ENCODE data around the gene ZNF410.
"Not testable (repeated sequence)": the region's sequence is repeated elsewhere in the genome, so short reads cannot be mapped to it uniquely, and the experiment has no call there.

Gene ZNF410, protein sequence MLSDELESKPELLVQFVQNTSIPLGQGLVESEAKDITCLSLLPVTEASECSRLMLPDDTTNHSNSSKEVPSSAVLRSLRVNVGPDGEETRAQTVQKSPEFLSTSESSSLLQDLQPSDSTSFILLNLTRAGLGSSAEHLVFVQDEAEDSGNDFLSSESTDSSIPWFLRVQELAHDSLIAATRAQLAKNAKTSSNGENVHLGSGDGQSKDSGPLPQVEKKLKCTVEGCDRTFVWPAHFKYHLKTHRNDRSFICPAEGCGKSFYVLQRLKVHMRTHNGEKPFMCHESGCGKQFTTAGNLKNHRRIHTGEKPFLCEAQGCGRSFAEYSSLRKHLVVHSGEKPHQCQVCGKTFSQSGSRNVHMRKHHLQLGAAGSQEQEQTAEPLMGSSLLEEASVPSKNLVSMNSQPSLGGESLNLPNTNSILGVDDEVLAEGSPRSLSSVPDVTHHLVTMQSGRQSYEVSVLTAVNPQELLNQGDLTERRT

DNA sequence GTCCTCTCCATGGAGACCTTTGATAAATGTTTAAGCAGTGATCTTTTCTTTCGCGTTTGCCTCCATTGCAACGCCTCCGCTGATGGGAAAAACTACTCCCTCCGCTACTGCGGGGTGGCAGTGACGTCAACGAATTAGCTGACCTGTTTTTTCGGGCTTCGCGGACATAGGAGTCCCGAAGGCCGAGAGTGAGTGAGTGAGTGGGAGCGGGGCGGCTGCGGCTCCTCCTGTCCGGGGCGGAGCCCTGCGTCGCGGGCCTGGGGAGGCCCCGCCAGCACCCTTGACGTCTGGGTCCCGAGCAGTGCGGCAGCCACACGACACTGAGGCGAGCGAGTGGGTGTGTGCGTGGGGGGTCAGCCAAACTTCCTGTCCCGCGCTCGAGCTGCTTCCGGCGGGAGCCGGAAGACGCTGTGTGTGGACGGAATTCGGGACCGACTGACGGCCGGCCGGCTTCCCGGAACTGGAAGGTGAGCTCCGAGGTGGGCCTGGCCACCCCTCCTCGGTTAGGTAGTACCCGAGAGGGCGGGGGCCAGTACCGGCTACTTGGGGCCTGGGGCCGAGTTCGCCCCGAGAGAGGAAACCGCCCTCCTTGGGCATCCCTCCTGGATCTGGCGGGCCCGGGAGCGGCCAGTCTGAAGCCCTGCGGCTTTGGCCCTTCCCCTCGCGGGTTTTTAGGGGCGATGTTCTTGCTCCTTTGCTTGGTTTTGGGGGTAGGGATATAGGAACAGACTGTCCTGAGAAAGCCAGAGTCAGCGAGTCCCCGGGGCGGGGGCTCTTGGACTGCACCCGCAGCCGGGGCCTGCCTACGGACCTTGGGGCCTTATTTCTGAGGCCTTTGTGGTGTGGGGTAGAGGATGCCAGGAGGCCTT lies at the start of gene ZNF410:
ZNF410 (plus strand) TSS at position 411 of the 869 bp plus-strand sequence. CDS start 5,317 bp downstream, outside the sequence.
- peak; percentile 89 for DNase-seq (ENCODE audit: low read depth)

DNA sequence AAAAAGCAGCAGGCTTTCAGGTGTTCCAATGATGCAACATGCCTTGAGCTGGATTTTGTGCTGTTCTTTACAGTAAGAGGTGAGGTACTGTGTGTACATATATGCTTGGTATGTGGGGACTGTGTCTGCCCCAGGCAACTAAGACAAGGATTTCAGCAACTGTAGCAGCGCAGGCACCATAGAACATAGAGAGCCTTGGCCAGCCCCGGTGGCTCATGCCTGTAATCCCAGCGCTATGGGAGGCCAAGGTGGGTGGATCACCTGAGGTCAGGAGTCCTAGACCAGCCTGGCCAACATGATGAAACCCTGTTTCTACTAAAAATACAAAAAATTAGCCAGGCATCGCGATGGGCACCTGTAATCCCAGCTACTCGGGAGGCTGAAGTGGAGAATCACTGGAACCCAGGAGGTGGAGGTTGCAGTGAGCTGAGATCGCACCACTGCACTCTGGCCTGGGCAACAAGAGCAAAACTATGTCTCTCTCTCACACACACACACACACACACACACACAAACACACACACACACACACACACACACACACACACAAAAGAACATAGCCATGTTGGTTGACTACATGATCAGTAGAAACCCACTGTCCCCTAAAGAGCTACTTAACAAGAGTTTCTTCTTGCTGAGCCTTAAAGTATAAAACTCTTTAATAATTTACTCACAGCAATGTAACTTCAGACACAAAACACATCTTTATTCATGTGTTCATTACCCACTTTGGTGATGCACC lies 48.2 kb upstream of the ZNF410 start:
- DNase-seq (ENCODE audit: low read depth) = not testable (repeated sequence)

DNA sequence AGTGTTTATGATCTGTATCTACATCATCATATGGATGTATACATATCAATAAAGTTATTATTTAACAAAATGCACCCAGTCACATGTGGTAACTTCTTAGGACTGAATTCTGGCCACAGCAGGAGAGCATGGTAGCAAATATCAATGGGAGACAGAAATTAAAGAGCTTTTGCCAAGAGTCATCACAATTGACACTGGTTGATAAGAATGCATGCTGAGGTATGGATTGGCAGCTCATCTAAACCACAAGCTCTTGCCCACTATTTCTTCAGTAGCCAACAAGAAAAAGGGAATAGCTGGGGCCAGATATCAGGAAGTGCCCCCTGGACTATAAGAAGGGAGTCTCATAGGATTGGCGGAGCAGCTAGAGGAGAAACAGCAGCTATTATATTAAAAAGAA lies 44.5 kb upstream of the ZNF410 start:
- no peak for DNase-seq (ENCODE audit: low read depth)

DNA sequence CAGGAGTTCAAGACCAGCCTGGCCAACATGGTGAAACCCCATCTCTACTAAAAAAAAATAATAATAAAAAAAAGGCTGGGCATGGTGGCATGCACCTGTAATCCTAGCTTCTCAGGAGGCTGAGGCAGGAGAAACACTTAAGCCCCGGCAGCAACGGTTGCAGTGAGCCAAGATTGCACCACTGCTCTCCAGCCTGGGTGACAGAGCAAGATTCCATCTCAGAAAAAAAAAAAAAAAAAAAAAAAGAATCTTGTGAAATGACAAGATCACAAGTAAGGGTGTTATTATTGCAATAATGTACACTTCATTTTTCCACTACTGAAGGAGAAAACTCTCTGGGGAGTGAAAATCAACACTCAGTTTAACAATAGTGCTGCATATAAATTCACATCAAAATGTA lies 43.8 kb upstream of the ZNF410 start:
- DNase-seq (ENCODE audit: low read depth) = no peak

DNA sequence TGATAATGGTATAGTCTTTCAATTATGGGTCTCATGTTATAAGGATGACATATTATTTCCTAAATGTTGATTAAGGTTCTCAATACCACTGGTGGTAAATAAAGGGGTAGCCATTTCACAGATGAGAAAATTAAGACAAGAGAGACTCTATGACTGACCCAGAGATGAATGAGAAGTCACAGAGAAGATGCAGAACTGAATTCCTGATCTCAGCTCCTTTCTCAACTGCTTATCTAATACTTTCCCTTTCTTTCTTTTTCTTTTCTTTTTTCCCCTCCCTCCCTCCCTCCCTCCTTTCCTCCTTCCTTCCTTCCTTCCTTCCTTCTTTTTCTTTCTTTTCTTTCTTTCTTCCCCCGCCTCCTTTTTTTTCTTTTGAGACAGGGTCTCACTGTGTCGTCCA lies 43.4 kb upstream of the ZNF410 start:
- DNase-seq (ENCODE audit: low read depth) = no peak

DNA sequence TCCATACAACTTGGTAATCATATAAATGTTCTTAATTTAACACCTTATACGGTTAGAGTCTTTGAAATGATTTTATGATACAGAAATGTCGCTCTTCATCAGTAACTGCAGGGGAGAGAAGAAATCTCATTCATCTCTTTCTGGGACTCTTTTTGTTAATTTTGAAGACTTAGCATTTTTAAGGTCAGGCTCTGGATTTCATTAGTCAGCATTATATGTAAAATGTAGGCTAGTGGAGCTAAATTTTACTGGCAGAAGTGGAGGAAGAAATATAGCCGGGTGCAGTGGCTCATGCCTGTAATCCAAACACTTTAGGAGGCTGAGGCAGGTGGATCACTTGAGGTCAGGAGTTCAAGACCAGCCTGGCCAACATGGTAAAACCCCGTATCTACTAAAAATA lies 39.7 kb upstream of the ZNF410 start:
- no peak for DNase-seq (ENCODE audit: low read depth)

DNA sequence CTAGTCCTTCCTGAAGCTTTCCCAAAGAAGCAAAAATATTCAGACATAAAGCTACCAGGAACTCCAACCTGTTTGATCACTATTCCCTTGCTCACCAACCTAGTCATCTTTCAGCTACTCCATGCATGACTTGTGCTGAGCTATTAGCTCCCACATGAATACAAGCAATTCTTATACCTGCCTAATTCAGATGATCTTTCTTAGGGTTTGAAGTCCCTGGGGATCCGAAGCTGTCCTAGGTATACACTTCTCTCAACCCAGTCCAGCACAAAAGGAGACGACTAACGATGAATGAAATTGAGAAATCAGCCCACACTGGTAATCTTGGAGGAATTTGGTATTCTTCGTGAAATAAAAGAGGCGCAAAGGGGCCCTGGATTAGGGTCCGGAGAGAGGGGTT lies 35.7 kb upstream of the ZNF410 start:
- DNase-seq (ENCODE audit: low read depth) = no peak

DNA sequence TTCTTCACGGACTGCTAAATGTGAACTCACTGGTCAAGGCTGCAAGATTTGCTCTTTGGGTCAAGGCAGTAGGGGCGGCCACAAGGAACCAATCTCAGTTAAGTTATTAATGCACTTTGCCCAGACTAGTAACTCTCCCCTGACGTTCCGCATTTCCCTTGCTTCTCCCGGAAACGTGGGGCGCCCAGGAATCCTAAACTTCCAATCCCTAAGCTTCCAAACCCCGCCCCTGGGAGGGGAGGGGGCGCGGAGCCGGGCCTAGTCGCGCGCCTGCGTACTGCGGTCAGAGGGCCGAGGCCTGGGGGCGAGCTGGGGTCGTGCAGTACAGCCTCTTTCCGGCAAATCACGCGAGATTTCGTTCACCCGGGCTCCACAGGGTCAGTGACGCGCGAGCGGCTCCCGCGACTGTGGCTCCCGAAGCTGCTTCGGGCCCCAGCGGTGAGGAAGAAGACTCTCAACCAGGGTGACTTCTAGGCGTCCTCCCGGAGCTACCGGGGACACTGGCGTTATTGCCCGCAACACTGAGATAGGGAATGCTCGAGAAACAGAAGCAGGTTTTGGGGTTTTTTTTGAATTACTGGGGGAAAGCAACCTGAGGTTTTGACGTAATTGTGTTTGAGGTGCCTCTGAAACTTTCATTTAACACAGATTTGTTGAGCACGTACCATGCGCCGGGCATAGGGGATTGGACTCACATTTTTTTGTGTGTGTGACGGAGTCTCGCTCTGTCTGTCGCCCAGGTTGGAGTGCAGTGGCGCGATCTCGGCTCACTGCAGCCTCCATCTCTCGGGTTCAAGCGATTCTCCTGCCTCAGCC lies 34.9 kb upstream of the ZNF410 start, which contains the start of gene PTGR2:
PTGR2 (plus strand) TSS at position 265 of the 816 bp plus-strand sequence. CDS start 7,032 bp downstream, outside the sequence.
- DNase-seq (ENCODE audit: low read depth) = peak; percentile 79

DNA sequence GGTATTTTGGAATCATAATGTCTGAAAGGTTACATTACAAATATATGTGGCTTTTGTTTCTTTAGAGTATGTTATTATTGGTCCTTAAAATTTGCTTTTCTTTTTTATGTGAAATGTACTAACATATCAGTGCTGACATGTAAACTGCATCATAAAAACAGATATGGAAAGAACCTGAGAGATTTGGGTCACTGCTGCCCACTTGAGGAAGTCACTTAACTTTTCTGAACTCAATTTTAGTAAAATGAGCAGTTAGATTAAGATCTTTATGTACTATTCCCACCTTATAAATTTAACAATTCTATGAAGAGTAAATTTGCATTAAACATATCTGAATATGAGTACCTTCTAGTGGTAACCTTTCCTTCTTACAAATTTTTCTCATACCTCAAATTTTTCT lies 27.5 kb upstream of the ZNF410 start:
- DNase-seq (ENCODE audit: low read depth) = no peak

DNA sequence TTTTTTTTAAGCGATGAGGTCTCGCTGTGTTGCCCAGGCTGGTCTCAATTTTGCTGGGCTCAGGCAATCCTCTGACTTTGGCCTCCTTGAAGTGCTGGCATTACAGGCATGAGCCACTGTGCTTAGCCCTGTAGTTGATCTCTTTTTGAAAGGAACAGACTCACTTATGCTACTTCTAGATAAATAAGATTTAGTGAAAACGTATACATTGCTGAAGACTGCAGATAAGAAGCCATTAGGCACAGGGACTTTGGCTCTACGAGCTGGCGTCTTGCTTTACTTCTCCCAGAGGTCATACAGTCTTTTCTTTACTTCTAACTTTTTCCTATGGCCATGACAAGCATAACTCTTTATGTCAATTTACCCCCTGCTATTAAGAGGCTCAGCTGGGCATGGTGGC lies 25.6 kb upstream of the ZNF410 start:
- DNase-seq (ENCODE audit: low read depth) = no peak

DNA sequence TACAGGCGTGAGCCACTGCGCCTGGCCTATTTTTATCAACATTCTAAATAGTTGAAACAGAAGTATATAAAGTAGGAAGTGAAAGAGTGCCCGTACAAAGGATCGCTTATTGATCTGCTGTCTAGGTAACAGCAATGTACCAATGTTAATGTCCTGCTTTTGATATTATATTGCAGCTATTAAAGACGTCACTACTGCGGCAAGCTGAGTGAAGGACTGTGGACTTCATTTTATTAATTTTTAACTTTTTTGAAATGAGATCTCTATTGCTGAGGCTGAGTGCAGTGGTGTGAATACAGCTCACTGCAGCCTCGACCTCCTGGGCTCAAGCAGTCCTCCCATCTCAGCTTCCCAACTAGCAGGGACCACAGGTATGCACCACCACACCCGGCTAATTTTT lies 24.2 kb upstream of the ZNF410 start:
- no peak for DNase-seq (ENCODE audit: low read depth)

DNA sequence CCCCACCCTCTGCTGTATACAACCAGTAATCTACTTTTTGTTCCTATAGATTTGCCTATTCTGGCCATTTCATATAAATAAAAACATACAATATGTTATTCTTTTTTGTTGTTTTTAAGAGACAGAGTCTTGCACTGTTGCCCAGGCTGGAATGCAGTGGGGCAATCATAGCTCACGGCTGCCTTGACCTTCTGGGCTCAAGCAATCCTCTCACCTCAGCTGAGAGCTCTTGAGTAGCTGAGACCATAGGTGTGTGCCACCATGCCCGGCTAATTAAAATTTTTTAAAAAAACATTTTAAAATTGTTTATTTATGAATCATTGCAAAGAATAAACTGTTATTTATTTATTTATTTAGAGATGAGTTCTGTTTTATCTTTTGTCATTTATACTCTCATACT lies 23.4 kb upstream of the ZNF410 start:
- no peak for DNase-seq (ENCODE audit: low read depth)

DNA sequence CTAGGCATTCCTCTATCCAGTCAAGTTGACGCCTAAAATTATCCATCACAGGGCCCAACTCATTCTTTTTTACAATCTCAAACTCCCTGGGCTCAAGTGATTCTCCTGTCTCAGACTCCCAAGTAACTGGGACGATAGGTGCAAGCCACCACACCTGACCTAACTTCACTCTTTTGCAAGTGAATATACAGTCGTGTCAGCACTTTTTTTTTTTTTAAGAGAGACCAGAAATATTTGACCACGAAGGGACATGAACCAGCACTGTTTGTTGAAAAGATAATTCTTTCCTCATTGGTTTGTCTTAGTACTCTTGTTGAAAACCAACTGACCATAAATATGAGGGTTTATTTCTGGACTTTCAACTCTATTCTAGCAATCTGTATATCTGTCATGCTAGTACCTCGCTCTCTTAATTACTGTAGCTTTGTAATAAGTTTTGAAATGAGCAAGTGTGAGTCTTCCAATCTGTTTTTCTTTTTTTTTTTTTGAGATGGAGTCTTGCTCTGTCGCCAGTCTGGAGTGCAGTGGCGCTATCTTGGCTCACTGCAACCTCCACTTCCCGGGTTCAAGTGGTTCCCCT lies 21.0 kb upstream of the ZNF410 start:
- no peak for DNase-seq (ENCODE audit: low read depth)

DNA sequence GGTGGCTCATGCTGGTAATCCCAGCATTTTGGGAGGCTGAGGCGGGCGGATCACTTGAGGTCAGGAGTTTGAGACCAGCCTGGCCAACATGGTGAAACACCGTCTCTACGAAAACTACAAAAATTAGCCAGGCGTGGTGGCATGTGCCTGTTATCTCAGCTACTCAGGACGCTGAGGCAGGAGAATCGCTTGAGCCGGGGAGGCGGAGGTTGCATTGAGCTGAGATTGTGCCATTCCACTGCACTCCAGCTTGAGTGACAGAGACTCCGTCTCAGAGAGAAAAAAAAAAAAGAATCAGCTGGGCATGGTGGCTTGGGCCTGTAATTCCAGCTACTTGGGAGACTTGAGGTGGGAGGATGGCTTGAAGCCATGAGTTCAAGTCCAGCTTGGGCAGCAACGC lies 16.9 kb upstream of the ZNF410 start:
- not testable (repeated sequence) for DNase-seq (ENCODE audit: low read depth)

DNA sequence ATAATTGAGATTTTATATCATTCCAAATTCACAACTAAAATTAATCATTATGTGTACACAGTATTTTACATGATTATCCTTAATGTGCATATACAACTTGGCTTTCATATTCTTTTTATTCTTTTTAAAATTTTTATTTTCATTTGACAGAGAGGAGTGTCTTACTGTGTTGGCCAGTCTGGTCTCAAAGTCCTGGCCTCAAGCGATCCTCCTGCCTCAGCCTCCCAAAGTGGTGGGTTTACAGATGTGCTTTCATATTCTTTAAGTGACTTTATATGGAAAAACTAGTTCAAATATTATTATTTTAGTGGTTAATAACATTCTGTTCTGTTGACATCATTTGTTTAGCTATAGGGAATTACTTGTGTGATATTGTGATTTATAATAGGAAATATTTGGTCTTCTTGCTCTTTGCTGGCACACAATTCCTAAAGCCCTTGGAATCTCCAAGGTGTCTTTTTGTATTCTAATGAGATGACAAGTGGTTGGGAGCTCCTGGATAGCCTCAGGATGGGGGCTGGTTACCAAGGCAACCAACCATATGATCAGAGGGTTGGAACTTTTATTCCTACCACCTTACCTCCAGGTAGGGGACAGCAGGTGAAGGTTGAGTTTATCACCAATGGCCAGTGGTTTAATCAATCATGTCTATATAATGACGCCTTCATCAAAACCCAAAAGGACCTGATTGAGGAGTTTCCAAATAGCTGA lies 16.0 kb upstream of the ZNF410 start:
- no peak for DNase-seq (ENCODE audit: low read depth)

DNA sequence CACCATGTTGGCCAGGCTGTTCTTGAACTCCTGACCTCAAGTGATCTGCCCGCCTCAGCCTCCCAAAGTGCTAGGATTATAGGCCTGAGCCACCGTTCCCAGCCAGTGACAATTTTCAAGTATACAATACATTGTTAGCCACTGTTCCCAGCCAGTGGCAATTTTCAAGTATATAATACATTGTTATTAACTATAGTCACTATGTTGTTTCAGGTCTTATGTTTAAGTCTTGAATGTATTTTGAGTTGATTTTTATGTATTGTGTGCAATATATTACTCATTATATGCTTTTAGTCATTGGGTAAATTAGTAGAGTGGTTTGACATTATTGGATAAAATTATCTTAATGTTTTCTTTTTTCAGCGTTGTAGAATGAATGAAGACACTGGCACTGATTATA lies 13.0 kb upstream of the ZNF410 start:
- no peak for DNase-seq (ENCODE audit: low read depth)

DNA sequence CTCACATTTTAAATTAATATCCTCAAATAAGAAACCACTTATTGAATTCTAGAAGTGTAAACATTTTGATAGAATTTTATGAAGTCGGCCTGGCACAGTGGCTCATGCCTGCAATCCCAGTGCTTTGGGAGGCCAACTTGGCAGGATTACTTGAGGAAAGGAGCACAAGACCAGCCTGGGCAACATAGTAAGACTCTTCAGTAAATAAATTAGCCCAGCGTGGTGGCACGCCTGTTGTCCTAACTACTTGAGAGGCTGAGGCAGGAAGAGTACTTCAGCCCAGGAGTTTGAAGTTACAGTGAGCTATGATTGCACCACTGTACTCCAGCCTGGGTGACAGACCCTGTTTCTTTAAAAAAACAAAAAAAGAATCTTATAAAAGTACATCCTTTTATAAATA lies 8.9 kb upstream of the ZNF410 start:
- no peak for DNase-seq (ENCODE audit: low read depth)

DNA sequence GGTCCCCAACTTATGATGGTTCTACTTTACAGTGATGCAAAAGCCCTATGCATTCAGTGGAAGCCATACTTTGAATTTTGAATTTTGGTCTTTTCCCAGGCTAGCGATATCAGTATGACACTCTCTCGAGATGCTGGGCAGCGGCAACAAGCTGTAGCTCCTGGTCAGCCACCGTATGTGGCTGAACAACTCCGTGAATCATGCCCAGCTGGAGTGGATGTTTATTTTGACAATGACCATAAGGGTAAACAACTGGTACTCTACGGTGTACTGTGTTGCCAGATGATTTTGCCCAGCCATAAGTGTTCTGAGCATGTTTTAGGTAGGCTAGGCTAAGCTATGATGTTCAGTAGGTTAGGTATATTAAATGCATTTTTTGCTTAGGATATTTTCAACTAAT lies 8.2 kb upstream of the ZNF410 start:
- no peak for DNase-seq (ENCODE audit: low read depth)

DNA sequence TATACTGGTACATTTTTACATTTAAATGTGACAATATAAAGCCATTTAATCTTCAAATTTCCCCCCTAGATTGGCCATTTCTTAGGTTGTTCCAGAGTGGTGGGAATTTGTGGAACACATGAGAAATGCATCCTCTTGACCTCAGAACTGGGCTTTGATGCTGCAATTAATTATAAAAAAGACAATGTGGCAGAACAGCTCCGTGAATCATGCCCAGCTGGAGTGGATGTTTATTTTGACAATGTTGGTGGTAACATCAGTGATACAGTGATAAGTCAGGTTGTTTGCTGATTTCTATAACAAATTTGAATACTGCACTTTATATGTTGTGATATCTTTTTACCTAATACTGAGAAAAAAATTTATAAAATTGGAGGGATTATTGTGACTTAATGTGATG lies 7.6 kb upstream of the ZNF410 start:
- no peak for DNase-seq (ENCODE audit: low read depth)

DNA sequence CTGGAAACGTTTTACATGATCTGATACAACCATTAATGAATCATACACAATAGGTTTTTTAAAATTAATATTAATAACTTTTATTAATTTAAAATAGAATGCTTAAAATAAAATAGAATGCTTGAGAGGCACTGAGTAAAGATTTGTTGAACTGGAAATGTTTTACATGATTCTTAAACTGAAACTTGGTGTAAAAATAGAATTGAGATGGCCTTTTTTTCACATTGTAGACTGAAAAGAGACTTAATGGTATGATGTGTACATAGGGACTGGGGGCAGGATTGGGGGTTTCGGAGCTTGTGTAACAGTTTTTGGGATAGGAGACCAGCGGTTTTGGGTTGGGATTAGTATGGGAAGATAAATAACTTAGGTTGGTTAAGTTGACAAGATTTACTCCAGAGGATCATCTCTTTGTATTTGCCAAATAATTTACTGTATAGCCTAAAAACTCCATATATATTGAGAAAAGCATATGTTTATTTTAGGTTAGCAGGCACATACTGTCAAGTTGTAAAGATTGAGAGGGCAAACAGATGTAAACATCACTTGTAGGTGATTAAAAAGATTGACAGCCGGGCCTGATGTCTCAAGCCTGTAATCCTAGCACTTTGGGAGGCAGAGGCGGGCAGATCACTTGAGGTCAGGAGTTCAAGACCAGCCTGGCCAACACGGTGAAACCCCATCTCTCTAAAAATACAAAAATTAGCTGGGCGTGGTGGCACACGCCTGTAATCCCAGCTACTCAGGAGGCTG lies 2.0 kb upstream of the ZNF410 start:
- no peak for DNase-seq (ENCODE audit: low read depth)

All from activated T-helper 9 cell treated with anti-CD3 and anti-CD28 coated beads, Interleukin-2, amount 50 U/mL, for 16 hours (primary cell).